Measurements from ENCODE around the gene GPRC5C. TPM values are rescaled to one million over a fixed set of nuclear protein-coding genes. Genes with fewer than 3 reads are reported as not detected.

Gene GPRC5C
- total RNA-seq, 1 experiment from 2014 or later, result 83.2 TPM

GRCh38 chr17:74410001-74410443, 21.9 kb upstream of the GPRC5C start:
- no peak for TF ChIP-seq CTCF (IDR thresholded peaks at IDR 0.05; ENCODE audit: insufficient read depth in 1 of 2, low read depth in 1 of 2, low read length in 1 of 2, severe bottlenecking in 1 of 2, unreplicated experiment in 1 of 2)
- intact Hi-C loops (cut with micrococcal nuclease; ENCODE audit: unreplicated experiment), result no loop called here
- ChIA-PET POLR2A (interaction anchor here (0.6 kb wide), 1 partner anchor 21 kb away, joined by 3 read pairs; no protein-coding TSS in a partner anchor), CTCF (interaction anchor here (1.2 to 3.5 kb wide), 3 partner anchors 30 to 44 kb away, joined by 4 to 26 read pairs (median 5); no protein-coding TSS in a partner anchor)
- no peaks in the 10 kb centered on the region for H3K9me3 ChIP-seq
- Mint-ChIP-seq H3K36me3 (ENCODE audit: insufficient read depth, unreplicated experiment) (no peaks in the 10 kb centered on the region), H3K27ac (ENCODE audit: unreplicated experiment) (no peak overlapping the region), H3K27me3 (ENCODE audit: insufficient read depth, unreplicated experiment) (no peaks in the 10 kb centered on the region), H3K4me3 (ENCODE audit: unreplicated experiment) (no peak overlapping the region), H3K4me1 (ENCODE audit: low read depth, unreplicated experiment) (peaks cover 13% of the 10 kb centered on the region), H3K9me3 (ENCODE audit: unreplicated experiment) (no peaks in the 10 kb centered on the region)
- no peak overlapping the region for H3K4me3 ChIP-seq (ENCODE audit: low read depth, low read length)
- no TSS peak for BruUV-seq (replicated peaks)
- peaks cover 9% of the 10 kb centered on the region; the same call in 1 of the 2 replicates for H3K4me1 ChIP-seq
- no peak for DNase-seq
- H3K36me3 ChIP-seq (ENCODE audit: control insufficient read depth, insufficient read depth, low read length), result no peaks in the 10 kb centered on the region
- H3K27me3 ChIP-seq (replicated peaks; ENCODE audit: control insufficient read depth, insufficient read depth, low read length), result no peaks in the 10 kb centered on the region

- Mint-ChIP-seq H3K9me3 (ENCODE audit: unreplicated experiment) (no peaks in the 10 kb centered on the region), H3K4me1 (ENCODE audit: low read depth, unreplicated experiment) (peaks cover 18% of the 10 kb centered on the region), H3K27me3 (ENCODE audit: insufficient read depth, unreplicated experiment) (no peaks in the 10 kb centered on the region), H3K27ac (ENCODE audit: unreplicated experiment) (no peak overlapping the region), H3K36me3 (ENCODE audit: insufficient read depth, unreplicated experiment) (peaks cover 4% of the 10 kb centered on the region), H3K4me3 (ENCODE audit: unreplicated experiment) (no peak overlapping the region)
- Histone ChIP-seq H3K27me3 (replicated peaks; ENCODE audit: control insufficient read depth, insufficient read depth, low read length) (no peaks in the 10 kb centered on the region), H3K36me3 (ENCODE audit: control insufficient read depth, insufficient read depth, low read length) (no peaks in the 10 kb centered on the region), H3K9me3 (no peaks in the 10 kb centered on the region), H3K4me3 (ENCODE audit: low read depth, low read length) (no peak overlapping the region), H3K4me1 (peaks cover 23% of the 10 kb centered on the region)
- intact Hi-C loops (cut with micrococcal nuclease; ENCODE audit: unreplicated experiment), result no loop called here
- no TSS peak for BruUV-seq (replicated peaks)
- ChIA-PET CTCF (interaction anchor here (0.7 to 1.1 kb wide), 2 partner anchors 32 to 461 kb away, joined by 3 to 5 read pairs; partner anchors contain the start of gene FDXR), POLR2A (no interaction called here)
- no peak for DNase-seq
- no peak for TF ChIP-seq CTCF (IDR thresholded peaks at IDR 0.05; ENCODE audit: insufficient read depth in 1 of 2, low read depth in 1 of 2, low read length in 1 of 2, severe bottlenecking in 1 of 2, unreplicated experiment in 1 of 2)
These were observed 19.3 kb upstream of the GPRC5C start for GRCh38 chr17:74412581-74412980.

- Histone ChIP-seq H3K27me3 (replicated peaks; ENCODE audit: control insufficient read depth, insufficient read depth, low read length) (no peaks in the 10 kb centered on the region), H3K36me3 (ENCODE audit: control insufficient read depth, insufficient read depth, low read length) (no peaks in the 10 kb centered on the region), H3K4me1 (peaks cover 32% of the 10 kb centered on the region), H3K4me3 (ENCODE audit: low read depth, low read length) (no peak overlapping the region), H3K9me3 (no peaks in the 10 kb centered on the region)
- H3K4me1 Mint-ChIP-seq (ENCODE audit: low read depth, unreplicated experiment), result peaks cover 16% of the 10 kb centered on the region
- H3K4me3 Mint-ChIP-seq (ENCODE audit: unreplicated experiment), result no peak overlapping the region
- H3K36me3 Mint-ChIP-seq (ENCODE audit: insufficient read depth, unreplicated experiment), result peaks cover 6% of the 10 kb centered on the region
- TF ChIP-seq CTCF (IDR thresholded peaks at IDR 0.05; ENCODE audit: insufficient read depth in 1 of 2, low read depth in 1 of 2, low read length in 1 of 2, severe bottlenecking in 1 of 2, unreplicated experiment in 1 of 2), result no peak
- H3K9me3 Mint-ChIP-seq (ENCODE audit: unreplicated experiment), result no peaks in the 10 kb centered on the region
- no peak for DNase-seq
- H3K27ac Mint-ChIP-seq (ENCODE audit: unreplicated experiment), result no peak overlapping the region
- ChIA-PET CTCF (no interaction called here), POLR2A (no interaction called here)
- H3K27me3 Mint-ChIP-seq (ENCODE audit: insufficient read depth, unreplicated experiment), result no peaks in the 10 kb centered on the region
- intact Hi-C loops (cut with micrococcal nuclease; ENCODE audit: unreplicated experiment), result no loop called here
- no TSS peak for BruUV-seq (replicated peaks)
These were observed 18.4 kb upstream of the GPRC5C start for GRCh38 chr17:74413491-74413890.

All from Caco-2 (cell line).